ENCODE results near the gene MIS12.

GRCh38 chr17:5536866-5537650 is 50.7 kb downstream of the MIS12 start:
- TF ChIP-seq CTCF (conservative IDR thresholded peaks at IDR 0.05; ENCODE audit: low read depth, low read length) (no peak), POLR2A (IDR thresholded peaks at IDR 0.05; ENCODE audit: low read depth, low read length) (no peak), FOS (IDR thresholded peaks at IDR 0.05; ENCODE audit: low read depth, low read length) (no peak), ELK1 (IDR thresholded peaks at IDR 0.05; ENCODE audit: borderline replicate concordance, low read depth, low read length) (no peak), RAD21 (IDR thresholded peaks at IDR 0.05; ENCODE audit: low read length) (no peak), CHD1 (IDR thresholded peaks at IDR 0.05; ENCODE audit: low read depth, low read length) (no peak), CEBPB (IDR thresholded peaks at IDR 0.05; ENCODE audit: low read depth, low read length) (no peak), MXI1 (IDR thresholded peaks at IDR 0.05; ENCODE audit: borderline replicate concordance, low read depth, low read length) (no peak), MAZ (IDR thresholded peaks at IDR 0.05; ENCODE audit: borderline replicate concordance, low read depth, low read length) (no peak)

Measured in IMR-90 (cell line).